Measurements from ENCODE around the gene ITGA5.

ITGA5 gene

GRCh38 chr12:54359762-54360351, 59.2 kb downstream of the ITGA5 start:
- no peak for DNase-seq (ENCODE audit: low read depth in 2 of 2)
- no peak for TF ChIP-seq CTCF (IDR thresholded peaks at IDR 0.05; ENCODE audit: low read depth, low read length)
- H3K4me3 ChIP-seq (replicated peaks in 1 of 2; ENCODE audit: low read depth in 2 of 2, low read length in 2 of 2): peak overlapping the region; percentile 34 to 52

- H3K4me3 ChIP-seq (replicated peaks in 1 of 2; ENCODE audit: low read depth in 2 of 2, low read length in 2 of 2): peak overlapping the region; percentile 58 to 72
- peak; percentile 100 for DNase-seq (ENCODE audit: low read depth in 2 of 2)
- TF ChIP-seq CTCF (IDR thresholded peaks at IDR 0.05; ENCODE audit: low read depth, low read length): no peak
Measured at GRCh38 chr12:54358945-54359761, 59.9 kb downstream of the ITGA5 start.

GRCh38 chr12:54358191-54358944, 60.7 kb downstream of the ITGA5 start:
- DNase-seq (ENCODE audit: low read depth in 2 of 2): peak; percentile 43 to 53
- H3K4me3 ChIP-seq (replicated peaks in 1 of 2; ENCODE audit: low read depth in 2 of 2, low read length in 2 of 2): peak overlapping the region; percentile 58 to 72
- TF ChIP-seq CTCF (IDR thresholded peaks at IDR 0.05; ENCODE audit: low read depth, low read length): no peak

GRCh38 chr12:54357506-54358190, 61.4 kb downstream of the ITGA5 start:
- no peak for DNase-seq (ENCODE audit: low read depth in 2 of 2)
- no peak for TF ChIP-seq CTCF (IDR thresholded peaks at IDR 0.05; ENCODE audit: low read depth, low read length)
- H3K4me3 ChIP-seq (replicated peaks in 1 of 2; ENCODE audit: low read depth in 2 of 2, low read length in 2 of 2): peak overlapping the region; percentile 58 to 72

- DNase-seq (ENCODE audit: low read depth in 2 of 2): no peak
- TF ChIP-seq CTCF (IDR thresholded peaks at IDR 0.05; ENCODE audit: low read depth, low read length): no peak
- H3K4me3 ChIP-seq (replicated peaks in 1 of 2; ENCODE audit: low read depth in 2 of 2, low read length in 2 of 2): no peak overlapping the region
Measured at GRCh38 chr12:54356951-54357356, 62.1 kb downstream of the ITGA5 start.

GRCh38 chr12:54356228-54356627, 62.8 kb downstream of the ITGA5 start:
- TF ChIP-seq CTCF (IDR thresholded peaks at IDR 0.05; ENCODE audit: low read depth, low read length): no peak
- DNase-seq (ENCODE audit: low read depth in 2 of 2): no peak
- H3K4me3 ChIP-seq (replicated peaks in 1 of 2; ENCODE audit: low read depth in 2 of 2, low read length in 2 of 2): no peak overlapping the region
